CD14-positive monocyte (primary cell): ENCODE measurements around the gene CHD3. TPM values are rescaled to one million over a fixed set of nuclear protein-coding genes. Genes with fewer than 3 reads are reported as not detected.
A peak's percentile ranks its signal among the peaks of the same experiment; 100 is the strongest.

ENCODE experiments used
- DNase-seq, 3 donors: peaks; one replicate each; pipeline ENCODE4 v3.0.0-alpha.2; 2011 to 2022
- H2AFZ ChIP-seq: 2 replicates; pipeline ENCODE4 v1.6.0; 2012; ENCODE audit warnings: mild to moderate bottlenecking, low read depth, low read length, inconsistent platforms; ENCODE audit not compliant: insufficient read depth, poor library complexity, severe bottlenecking
- H3K27ac ChIP-seq, 2 donors: 1 replicate in 1 of 2; 2 replicates in 1 of 2; pipeline ENCODE4 v1.5.1; 2012 to 2013; ENCODE audit warnings: low read length in 2 of 2, control low read depth in 1 of 2, inconsistent platforms in 1 of 2, low read depth in 1 of 2, mild to moderate bottlenecking in 1 of 2
- H3K27me3 ChIP-seq, 2 donors: one replicate each; pipeline versions ENCODE4 v1.6.0 to v1.6.1; 2011 to 2013; ENCODE audit warnings: low read length in 2 of 2; ENCODE audit not compliant: control insufficient read depth in 2 of 2, insufficient read depth in 2 of 2
- H3K36me3 ChIP-seq, 2 donors: replicated peaks in 1 of 2; 1 replicate in 1 of 2; 2 replicates in 1 of 2; pipeline versions ENCODE4 v1.5.1 to v1.6.1; 2012 to 2013; ENCODE audit warnings: low read length in 2 of 2, control low read depth in 1 of 2, inconsistent platforms in 1 of 2, mild to moderate bottlenecking in 1 of 2; ENCODE audit not compliant: insufficient read depth in 2 of 2, control insufficient read depth in 1 of 2
- H3K4me1 ChIP-seq, 2 donors: 1 replicate in 1 of 2; 2 replicates in 1 of 2; pipeline versions ENCODE4 v1.5.1 to v1.6.1; 2012 to 2013; ENCODE audit warnings: low read length in 2 of 2, control low read depth in 1 of 2, inconsistent platforms in 1 of 2, mild to moderate bottlenecking in 1 of 2, moderate library complexity in 1 of 2; ENCODE audit not compliant: insufficient read depth in 2 of 2, control insufficient read depth in 1 of 2
- H3K4me2 ChIP-seq: replicated peaks from 2 replicates; pipeline ENCODE3; 2012; ENCODE audit warnings: low read length, moderate library complexity, mild to moderate bottlenecking; ENCODE audit not compliant: poor library complexity, severe bottlenecking; ENCODE audit errors: extremely low read depth
- H3K4me3 ChIP-seq, 3 experiments: fragments of 200-600 bp in 1 of 3; sonication (generic) in 1 of 3; replicated peaks in 1 of 3; 1 replicate in 2 of 3; 2 replicates in 1 of 3; pipeline ENCODE4 v1.5.1; 2011 to 2013; ENCODE audit warnings: low read length in 3 of 3, mild to moderate bottlenecking in 3 of 3, control low read depth in 2 of 3, low read depth in 2 of 3, inconsistent platforms in 1 of 3, moderate library complexity in 1 of 3
- H3K79me2 ChIP-seq: 2 replicates; pipeline ENCODE4 v1.6.0; 2012; ENCODE audit warnings: mild to moderate bottlenecking, control low read depth, inconsistent platforms, low read length, moderate library complexity; ENCODE audit not compliant: insufficient read depth
- H3K9ac ChIP-seq: 2 replicates; pipeline ENCODE4 v1.6.0; 2017; ENCODE audit warnings: low read length, mild to moderate bottlenecking; ENCODE audit not compliant: insufficient read depth, poor library complexity, severe bottlenecking
- H3K9me3 ChIP-seq, 2 donors: replicated peaks in 1 of 2; 1 replicate in 1 of 2; 2 replicates in 1 of 2; pipeline versions ENCODE4 v1.5.1 to v1.6.1; 2012 to 2013; ENCODE audit warnings: low read length in 2 of 2, control low read depth in 1 of 2; ENCODE audit not compliant: control insufficient read depth in 1 of 2, insufficient read depth in 1 of 2
- H4K20me1 ChIP-seq: 2 replicates; pipeline ENCODE4 v1.6.0; 2012; ENCODE audit warnings: mild to moderate bottlenecking, low read length, control low read depth, moderate library complexity; ENCODE audit not compliant: insufficient read depth
- H3K27ac Mint-ChIP-seq, 7 donors: one replicate each; pipeline ENCODE4 v1.8.0; 2020; ENCODE audit warnings: mild to moderate bottlenecking in 7 of 7, mixed read lengths in 7 of 7, moderate library complexity in 6 of 7, inconsistent platforms in 2 of 7
- H3K27me3 Mint-ChIP-seq, 3 donors: one replicate each; pipeline ENCODE4 v1.8.0; 2021 to 2022; ENCODE audit warnings: low read depth in 3 of 3, mild to moderate bottlenecking in 3 of 3, mixed read lengths in 3 of 3, moderate library complexity in 3 of 3, inconsistent platforms in 1 of 3
- H3K36me3 Mint-ChIP-seq, 2 donors: one replicate each; pipeline ENCODE4 v1.8.0; 2020; ENCODE audit warnings: mixed read lengths in 2 of 2, inconsistent platforms in 1 of 2, mild to moderate bottlenecking in 1 of 2
- H3K4me1 Mint-ChIP-seq: one replicate; pipeline ENCODE4 v1.8.0; 2020; ENCODE audit warnings: mild to moderate bottlenecking, mixed read lengths
- H3K4me3 Mint-ChIP-seq, 2 donors: one replicate each; pipeline ENCODE4 v1.8.0; 2020; ENCODE audit warnings: mild to moderate bottlenecking in 2 of 2, mixed read lengths in 2 of 2, moderate library complexity in 1 of 2
- H3K9me3 Mint-ChIP-seq, 7 donors: one replicate each; pipeline ENCODE4 v1.8.0; 2020 to 2022; ENCODE audit warnings: mixed read lengths in 7 of 7, mild to moderate bottlenecking in 6 of 7, moderate library complexity in 6 of 7, inconsistent platforms in 2 of 7
- CTCF ChIP-seq: fragments of 200-600 bp; IDR thresholded peaks from one replicate; pipeline ENCODE4 v1.8.0; 2022; ENCODE audit warnings: antibody characterized with exemption, mild to moderate bottlenecking
- WGBS: methylation state at CpG from one replicate; pipeline ENCODE4 v1.1.5; 2013; ENCODE audit warnings: missing lambda C conversion rate; ENCODE audit not compliant: insufficient coverage; 5-methylcytosine and 5-hydroxymethylcytosine counted together
- intact Hi-C, 2 donors: fragments of 100-400 bp; cut with micrococcal nuclease; formaldehyde crosslinking; loops; one replicate each; pipeline versions ENCODE4 v1.15.0 to v1.15.1; 2023
- polyA plus RNA-seq, 3 donors: library from polyadenylated mRNA; depleted of rRNA in 1 of 3; unstranded in 2 of 3; stranded (reverse) in 1 of 3; fragments of 300-500 nt in 2 of 3; fragments of >200 nt in 1 of 3; fragmentation: Illumina TruSeq in 2 of 3; gene quantifications; 1 replicate in 2 of 3; 2 replicates in 1 of 3; pipeline ENCODE4 v1.2.3, GENCODE V29; 2012 to 2021

Gene CHD3
- polyA plus RNA-seq, 3 donors = 0.55 to 67.9 (median 0.91) TPM

- H3K27ac ChIP-seq = no peak overlapping the region
- DNase-seq = no peak
- Mint-ChIP-seq H3K9me3 (no peaks in the 10 kb centered on the region), H3K27ac (peak overlapping the region in 3 of 7 donors; percentile 20 to 46 (median 21)), H3K36me3 (peaks cover 60 to 63% of the 10 kb centered on the region in 2 donors), H3K4me1 (peaks cover 25% of the 10 kb centered on the region), H3K4me3 (no peak overlapping the region), H3K27me3 (peaks cover 0 to 2% (median 0%) of the 10 kb centered on the region in 3 donors)
- WGBS = 30% methylated on average over 12 of the region's 13 CpGs
- H3K9me3 ChIP-seq = no peaks in the 10 kb centered on the region
- peaks cover 12 to 20% of the 10 kb centered on the region in 2 donors for H3K4me1 ChIP-seq
- peaks cover 6% of the 10 kb centered on the region for H4K20me1 ChIP-seq
- H3K79me2 ChIP-seq = peaks cover 9% of the 10 kb centered on the region
- H3K4me2 ChIP-seq = no peak overlapping the region
- no peaks in the 10 kb centered on the region for H3K27me3 ChIP-seq
- peaks cover 62 to 68% of the 10 kb centered on the region in 2 donors for H3K36me3 ChIP-seq
- H3K9ac ChIP-seq = no peak overlapping the region
- no peak overlapping the region for H3K4me3 ChIP-seq
- intact Hi-C loops = loop anchor here in 1 of 2 donors (5.0 kb wide), 1 partner anchor 127 kb away; the partner anchor contains the start of gene ALOX15B
- no peak for TF ChIP-seq CTCF
- H2AFZ ChIP-seq = no peak overlapping the region
Observed at GRCh38 chr17:7910711-7911110, 22.1 kb downstream of the CHD3 start.

DNA sequence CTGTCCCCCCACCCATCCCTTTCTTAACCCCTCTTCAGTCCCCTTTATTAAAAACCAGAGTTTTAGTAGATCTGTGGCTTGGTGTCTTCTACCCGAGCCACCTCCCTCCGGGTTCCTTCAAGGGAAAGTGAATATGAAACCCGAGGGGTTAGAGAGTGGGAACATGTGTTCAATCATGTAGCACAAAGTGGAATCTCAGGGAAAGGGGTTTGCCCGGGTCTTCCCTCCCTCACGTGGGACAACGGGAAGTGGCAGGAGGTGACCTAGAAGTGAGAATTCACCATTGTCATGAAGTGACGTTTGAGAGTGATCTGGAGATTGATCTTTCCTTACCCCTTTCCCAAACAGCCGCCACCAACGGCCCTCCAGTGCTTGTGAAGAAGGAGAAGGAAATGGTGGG, 22.5 kb downstream of the CHD3 start:
- Histone ChIP-seq H3K9me3 (no peaks in the 10 kb centered on the region), H3K4me3 (no peak overlapping the region), H4K20me1 (peaks cover 6% of the 10 kb centered on the region), H3K4me2 (no peak overlapping the region), H3K27me3 (no peaks in the 10 kb centered on the region), H3K79me2 (peaks cover 9% of the 10 kb centered on the region), H3K4me1 (peaks cover 14 to 23% of the 10 kb centered on the region in 2 donors), H2AFZ (no peak overlapping the region), H3K9ac (no peak overlapping the region), H3K36me3 (peaks cover 58 to 64% of the 10 kb centered on the region in 2 donors), H3K27ac (no peak overlapping the region)
- Mint-ChIP-seq H3K27ac (peak overlapping the region in 3 of 7 donors; percentile 21 to 86 (median 38)), H3K27me3 (peaks cover 0 to 2% (median 0%) of the 10 kb centered on the region in 3 donors), H3K4me3 (no peak overlapping the region), H3K36me3 (peaks cover 56 to 59% of the 10 kb centered on the region in 2 donors), H3K9me3 (no peaks in the 10 kb centered on the region), H3K4me1 (peaks cover 26% of the 10 kb centered on the region)
- no peak for TF ChIP-seq CTCF
- intact Hi-C loops = loop anchor here in 1 of 2 donors (5.0 kb wide), 1 partner anchor 126 kb away; the partner anchor contains the start of gene ALOX15B
- WGBS = 71% methylated on average over 3 of the region's 9 CpGs
- no peak for DNase-seq
